Thoracic aorta (tissue), 2 donors: ENCODE measurements around the gene VAX1. TPM values are rescaled to one million over a fixed set of nuclear protein-coding genes. Genes with fewer than 3 reads are reported as not detected.
"Not testable (repeated sequence)": the region's sequence is repeated elsewhere in the genome, so short reads cannot be mapped to it uniquely, and the experiment has no call there.

Experiments used
- ATAC-seq: fragments of 150-250 bp; one replicate; pipeline ENCODE4 v1.8.0; 2017; ENCODE audit warnings: low read depth; ENCODE audit not compliant: insufficient number of reproducible peaks, low FRiP score
- DNase-seq: peaks from one replicate; pipeline ENCODE4 v3.0.0-alpha.2; 2020; ENCODE audit warnings: low spot score
- H3K27ac ChIP-seq, 2 donors: fragments of 200-600 bp; sonication (generic); 1 replicate in 1 of 2; 2 replicates in 1 of 2; pipeline ENCODE4 v1.5.1; 2016; ENCODE audit warnings: mild to moderate bottlenecking in 2 of 2, moderate library complexity in 2 of 2
- H3K27me3 ChIP-seq: fragments of 200-600 bp; sonication (generic); replicated peaks from 2 replicates; pipeline ENCODE4 v1.6.0; 2016; ENCODE audit warnings: mild to moderate bottlenecking; ENCODE audit not compliant: insufficient read depth
- H3K36me3 ChIP-seq: fragments of 200-600 bp; sonication (generic); one replicate; pipeline ENCODE4 v1.5.1; 2016
- H3K4me1 ChIP-seq, 2 donors: fragments of 200-600 bp; sonication (generic); 1 replicate in 1 of 2; 2 replicates in 1 of 2; pipeline versions ENCODE4 v1.5.1 to v1.6.0; 2016; ENCODE audit warnings: low read depth in 2 of 2, mild to moderate bottlenecking in 1 of 2; ENCODE audit not compliant: control insufficient read depth in 1 of 2
- H3K4me3 ChIP-seq: fragments of 200-600 bp; sonication (generic); 2 replicates; pipeline ENCODE4 v1.5.1; 2016; ENCODE audit warnings: mild to moderate bottlenecking
- H3K9me3 ChIP-seq: fragments of 200-600 bp; sonication (generic); 2 replicates; pipeline ENCODE4 v1.5.1; 2016
- total RNA-seq, 2 donors: library from RNA; depleted of rRNA; stranded (reverse); fragments of >200 nt; gene quantifications; one replicate each; pipeline versions ENCODE4 v1.1.0 to v1.2.3, GENCODE V29; 2016
- TF ChIP-seq, protein P1 (sequence below): fragments of 200-600 bp; sonication (generic); IDR thresholded peaks from one replicate; pipeline ENCODE4 v1.5.1; 2019; ENCODE audit warnings: antibody characterized with exemption

VAX1 gene
- total RNA-seq, 2 donors from 2014 or later, result not detected

DNA sequence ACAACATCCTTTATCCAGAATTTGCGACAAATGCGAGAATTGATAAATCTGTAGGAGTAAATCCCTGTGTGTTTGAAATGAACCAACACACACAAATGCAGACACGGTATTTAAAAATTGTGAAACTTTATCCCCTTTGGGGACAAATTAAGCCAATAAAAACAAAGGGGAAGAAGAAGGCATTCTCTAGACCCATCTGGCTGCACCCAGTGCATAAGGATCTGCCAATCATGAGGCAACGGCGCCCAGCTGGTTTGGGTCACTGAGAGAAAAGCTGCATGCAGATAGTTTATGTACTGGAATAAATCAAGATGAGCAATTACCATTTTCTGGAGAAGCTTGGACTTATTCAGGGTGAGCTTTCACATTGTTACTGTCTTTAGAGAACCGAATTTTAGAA lies 45.7 kb downstream of the VAX1 start:
- no peaks in the 10 kb centered on the region for H3K9me3 ChIP-seq
- H3K4me3 ChIP-seq, result no peak overlapping the region
- no peak overlapping the region for H3K27ac ChIP-seq
- no peak for DNase-seq
- ATAC-seq, result no peak
- H3K4me1 ChIP-seq, result no peaks in the 10 kb centered on the region
- no peaks in the 10 kb centered on the region for H3K27me3 ChIP-seq
- TF ChIP-seq, protein P1, sequence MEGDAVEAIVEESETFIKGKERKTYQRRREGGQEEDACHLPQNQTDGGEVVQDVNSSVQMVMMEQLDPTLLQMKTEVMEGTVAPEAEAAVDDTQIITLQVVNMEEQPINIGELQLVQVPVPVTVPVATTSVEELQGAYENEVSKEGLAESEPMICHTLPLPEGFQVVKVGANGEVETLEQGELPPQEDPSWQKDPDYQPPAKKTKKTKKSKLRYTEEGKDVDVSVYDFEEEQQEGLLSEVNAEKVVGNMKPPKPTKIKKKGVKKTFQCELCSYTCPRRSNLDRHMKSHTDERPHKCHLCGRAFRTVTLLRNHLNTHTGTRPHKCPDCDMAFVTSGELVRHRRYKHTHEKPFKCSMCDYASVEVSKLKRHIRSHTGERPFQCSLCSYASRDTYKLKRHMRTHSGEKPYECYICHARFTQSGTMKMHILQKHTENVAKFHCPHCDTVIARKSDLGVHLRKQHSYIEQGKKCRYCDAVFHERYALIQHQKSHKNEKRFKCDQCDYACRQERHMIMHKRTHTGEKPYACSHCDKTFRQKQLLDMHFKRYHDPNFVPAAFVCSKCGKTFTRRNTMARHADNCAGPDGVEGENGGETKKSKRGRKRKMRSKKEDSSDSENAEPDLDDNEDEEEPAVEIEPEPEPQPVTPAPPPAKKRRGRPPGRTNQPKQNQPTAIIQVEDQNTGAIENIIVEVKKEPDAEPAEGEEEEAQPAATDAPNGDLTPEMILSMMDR, result no peak
- H3K36me3 ChIP-seq, result no peaks in the 10 kb centered on the region

DNA sequence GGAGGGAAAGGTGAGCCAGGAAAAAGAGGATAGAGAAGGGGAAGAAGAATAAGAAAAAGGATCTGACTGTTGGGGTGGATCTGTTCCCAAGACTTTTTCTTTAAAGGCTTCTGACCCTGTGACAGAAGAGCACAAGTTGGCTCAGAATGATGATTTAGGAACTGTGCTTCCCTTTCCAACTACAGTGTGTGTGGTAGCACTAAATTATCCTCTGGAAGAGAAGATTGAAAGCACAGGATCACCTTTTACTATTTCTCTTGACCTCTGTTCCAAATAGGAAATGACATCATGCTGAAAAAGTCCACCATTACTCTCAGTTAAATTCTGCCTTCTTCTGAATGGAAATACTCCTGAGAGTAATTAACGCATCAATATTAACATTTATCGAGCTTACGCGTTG lies 47.2 kb downstream of the VAX1 start:
- ATAC-seq, result no peak
- H3K27me3 ChIP-seq, result no peaks in the 10 kb centered on the region

DNA sequence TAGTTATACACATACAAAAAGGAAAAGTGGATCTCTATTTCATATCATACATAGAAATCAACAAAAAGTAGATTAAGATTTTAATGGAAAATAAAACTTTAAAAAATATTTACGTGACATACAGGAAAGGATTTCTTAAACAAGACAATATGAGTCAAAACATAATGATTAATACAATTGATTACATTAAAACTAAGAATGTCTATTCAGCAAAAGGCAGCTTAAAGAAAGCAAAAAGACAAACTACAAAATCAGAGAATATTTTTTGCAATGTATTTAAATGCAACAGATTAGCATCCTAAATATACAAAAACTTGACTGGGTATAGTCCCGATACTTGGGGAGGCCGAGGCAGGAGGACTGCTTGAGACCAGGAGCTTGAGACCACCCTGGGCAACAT lies 50.5 kb downstream of the VAX1 start:
- no peak for DNase-seq
- no peak overlapping the region for H3K4me3 ChIP-seq
- H3K36me3 ChIP-seq, result no peaks in the 10 kb centered on the region
- ATAC-seq, result no peak
- no peak overlapping the region for H3K27ac ChIP-seq
- no peaks in the 10 kb centered on the region for H3K27me3 ChIP-seq
- no peaks in the 10 kb centered on the region for H3K9me3 ChIP-seq
- TF ChIP-seq, protein P1, result no peak
- H3K4me1 ChIP-seq, result no peaks in the 10 kb centered on the region

More for the DNA sequence above, 47.2 kb downstream of the VAX1 start:
- H3K4me1 ChIP-seq, result no peaks in the 10 kb centered on the region
- H3K36me3 ChIP-seq, result no peaks in the 10 kb centered on the region
- no peak overlapping the region for H3K4me3 ChIP-seq
- H3K9me3 ChIP-seq, result no peaks in the 10 kb centered on the region
- TF ChIP-seq, protein P1, result no peak
- H3K27ac ChIP-seq, result no peak overlapping the region
- no peak for DNase-seq

DNA sequence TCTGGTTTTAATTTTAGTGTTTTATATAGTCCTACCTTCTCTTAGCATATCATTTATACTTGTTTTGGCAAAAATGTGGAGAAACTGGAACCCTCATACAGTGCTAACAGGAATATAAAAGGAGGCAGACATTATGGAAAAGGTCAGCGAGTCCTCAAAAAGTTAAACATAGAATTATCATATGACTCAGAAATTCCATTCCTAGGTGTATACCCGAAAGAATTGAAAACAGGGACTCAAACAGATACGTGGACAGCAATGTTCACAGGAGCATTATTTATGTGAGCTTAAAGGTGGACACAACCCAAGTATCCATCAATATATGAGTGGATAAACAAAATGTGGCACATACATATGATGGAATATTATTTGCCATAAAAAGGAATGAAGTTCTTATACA lies 51.5 kb downstream of the VAX1 start:
- TF ChIP-seq, protein P1, result no peak
- no peaks in the 10 kb centered on the region for H3K4me1 ChIP-seq
- DNase-seq (no peak), ATAC-seq (no peak)
- no peaks in the 10 kb centered on the region for H3K9me3 ChIP-seq
- H3K4me3 ChIP-seq, result no peak overlapping the region
- H3K27ac ChIP-seq, result no peak overlapping the region
- H3K27me3 ChIP-seq, result no peaks in the 10 kb centered on the region
- H3K36me3 ChIP-seq, result no peaks in the 10 kb centered on the region

DNA sequence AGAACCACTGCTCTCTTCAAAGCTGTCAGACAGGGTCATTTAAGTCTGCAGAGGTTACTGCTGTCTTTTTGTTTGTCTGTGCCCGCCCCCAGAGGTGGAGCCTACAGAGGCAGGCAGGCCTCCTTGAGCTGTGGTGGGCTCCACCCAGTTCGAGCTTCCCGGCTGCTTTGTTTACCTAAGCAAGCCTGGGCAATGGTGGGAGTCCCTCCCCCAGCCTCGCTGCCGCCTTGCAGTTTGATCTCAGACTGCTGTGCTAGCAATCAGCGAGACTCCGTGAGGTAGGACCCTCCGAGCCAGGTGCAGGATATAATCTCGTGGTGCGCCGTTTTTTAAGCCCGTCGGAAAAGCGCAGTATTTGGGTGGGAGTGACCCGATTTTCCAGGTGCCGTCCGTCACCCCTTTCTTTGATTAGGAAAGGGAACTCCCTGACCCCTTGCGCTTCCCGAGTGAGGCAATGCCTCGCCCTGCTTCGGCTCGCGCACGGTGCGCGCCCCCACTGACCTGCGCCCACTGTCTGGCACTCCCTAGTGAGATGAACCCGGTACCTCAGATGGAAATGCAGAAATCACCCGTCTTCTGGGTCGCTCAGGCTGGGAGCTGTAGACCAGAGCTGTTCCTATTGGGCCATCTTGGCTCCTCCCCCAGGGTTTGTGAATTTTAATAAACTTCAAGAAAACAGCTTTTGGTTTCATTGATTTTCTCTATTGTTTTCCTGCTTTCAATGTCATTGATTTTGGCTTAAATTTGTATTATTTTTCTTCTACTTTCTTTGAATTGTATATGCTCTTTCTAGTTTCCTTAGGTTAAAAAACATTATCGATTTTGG lies 53.4 kb downstream of the VAX1 start:
- H3K9me3 ChIP-seq, H3K27ac ChIP-seq, H3K27me3 ChIP-seq, H3K4me3 ChIP-seq, DNase-seq, ATAC-seq, H3K4me1 ChIP-seq, H3K36me3 ChIP-seq: not testable (repeated sequence)

Other genes starting within 250 kb of the VAX1 start
- 10 to 100 TPM; 13.9 to 18.2 TPM for gene SHTN1, start 133.1 kb downstream of the VAX1 start, total RNA-seq
- not detected for gene KCNK18, start 59.2 kb upstream of the VAX1 start, total RNA-seq
- 1 to 10 TPM in 1 of 2 donors, under 1 TPM in 1; 0.35 to 1.8 TPM for gene SLC18A2, start 102.8 kb upstream of the VAX1 start, total RNA-seq
- 10 to 100 TPM; 23.0 to 32.9 TPM for gene PDZD8, start 237.2 kb upstream of the VAX1 start, total RNA-seq